Neuronal stem cell (in vitro differentiated cells): ENCODE data around the gene SMIM10L2A.

Experiments
- DNase-seq: peaks from one replicate; pipeline ENCODE4 v3.0.0-alpha.2; 2013; ENCODE audit warnings: low spot score
- H2AFZ ChIP-seq: one replicate; pipeline ENCODE4 v1.6.1; 2013; ENCODE audit warnings: mild to moderate bottlenecking, low read length, inconsistent platforms
- H2AK5ac ChIP-seq: 2 replicates; pipeline ENCODE4 v1.6.1; 2013; ENCODE audit warnings: low read depth, mild to moderate bottlenecking, inconsistent platforms, low read length, moderate library complexity, mixed read lengths
- H2BK120ac ChIP-seq: 2 replicates; pipeline ENCODE4 v1.6.1; 2013; ENCODE audit warnings: low read depth, mild to moderate bottlenecking, inconsistent platforms, low read length, moderate library complexity, mixed read lengths
- H2BK12ac ChIP-seq: one replicate; pipeline ENCODE4 v1.6.1; 2013; ENCODE audit warnings: low read length, inconsistent platforms
- H2BK15ac ChIP-seq: 2 replicates; pipeline ENCODE4 v1.6.1; 2013; ENCODE audit warnings: mild to moderate bottlenecking, low read length, inconsistent platforms, mixed read lengths
- H2BK5ac ChIP-seq: one replicate; pipeline ENCODE4 v1.6.1; 2013; ENCODE audit warnings: inconsistent platforms, mild to moderate bottlenecking, low read length, moderate library complexity
- H3K14ac ChIP-seq: one replicate; pipeline ENCODE4 v1.6.1; 2013; ENCODE audit warnings: low read length, inconsistent platforms
- H3K18ac ChIP-seq: 2 replicates; pipeline ENCODE4 v1.6.1; 2013; ENCODE audit warnings: low read length, inconsistent platforms
- H3K23ac ChIP-seq: 2 replicates; pipeline ENCODE4 v1.6.1; 2013; ENCODE audit warnings: low read depth, mild to moderate bottlenecking, mixed read lengths, low read length, inconsistent platforms; ENCODE audit not compliant: poor library complexity
- H3K27ac ChIP-seq: replicated peaks from 3 replicates; pipeline ENCODE4 v1.5.1; 2013; ENCODE audit warnings: low read length, inconsistent platforms
- H3K27me3 ChIP-seq, 3 experiments: 2 replicates each; pipeline ENCODE4 v1.6.1; 2013; ENCODE audit warnings: low read length in 3 of 3, mild to moderate bottlenecking in 2 of 3, inconsistent platforms in 1 of 3, low read depth in 1 of 3, mixed read lengths in 1 of 3, moderate library complexity in 1 of 3; ENCODE audit not compliant: control insufficient read depth in 3 of 3, insufficient read depth in 3 of 3
- H3K36me3 ChIP-seq, 2 donors: replicated peaks in 1 of 2; 2 replicates each; pipeline ENCODE4 v1.6.1; 2013; ENCODE audit warnings: low read length in 2 of 2; ENCODE audit not compliant: control insufficient read depth in 2 of 2, insufficient read depth in 2 of 2
- H3K4ac ChIP-seq: 2 replicates; pipeline ENCODE4 v1.6.1; 2013; ENCODE audit warnings: inconsistent platforms, mild to moderate bottlenecking, low read length, moderate library complexity
- H3K4me1 ChIP-seq, 2 donors: 1 replicate in 1 of 2; 2 replicates in 1 of 2; pipeline ENCODE4 v1.6.1; 2013; ENCODE audit warnings: low read length in 2 of 2, low read depth in 1 of 2; ENCODE audit not compliant: control insufficient read depth in 2 of 2, insufficient read depth in 1 of 2
- H3K4me2 ChIP-seq: one replicate; pipeline ENCODE4 v1.6.1; 2013; ENCODE audit warnings: mild to moderate bottlenecking, low read length, inconsistent platforms; ENCODE audit not compliant: insufficient read depth, poor library complexity, severe bottlenecking
- H3K4me3 ChIP-seq, 2 donors: 2 replicates each; pipeline ENCODE4 v1.5.1; 2013; ENCODE audit warnings: low read length in 2 of 2, mild to moderate bottlenecking in 2 of 2, inconsistent platforms in 1 of 2, moderate library complexity in 1 of 2
- H3K79me1 ChIP-seq: one replicate; pipeline ENCODE4 v1.6.1; 2013; ENCODE audit warnings: low read depth, mild to moderate bottlenecking, inconsistent platforms, low read length, moderate library complexity
- H3K9ac ChIP-seq: one replicate; pipeline ENCODE4 v1.6.1; 2013; ENCODE audit warnings: mild to moderate bottlenecking, low read depth, low read length, inconsistent platforms; ENCODE audit not compliant: poor library complexity
- H3K9me3 ChIP-seq, 2 donors: replicated peaks in 1 of 2; 2 replicates each; pipeline versions ENCODE3 to v1.6.1; 2013; ENCODE audit warnings: low read length in 2 of 2, mild to moderate bottlenecking in 2 of 2, inconsistent platforms in 1 of 2, low read depth in 1 of 2, mixed read lengths in 1 of 2, moderate library complexity in 1 of 2; ENCODE audit not compliant: control insufficient read depth in 2 of 2, insufficient read depth in 1 of 2
- H4K8ac ChIP-seq: one replicate; pipeline ENCODE4 v1.6.1; 2013; ENCODE audit warnings: low read depth, mild to moderate bottlenecking, inconsistent platforms, low read length, moderate library complexity
- H4K91ac ChIP-seq: one replicate; pipeline ENCODE4 v1.6.1; 2013; ENCODE audit warnings: low read length, low read depth, mild to moderate bottlenecking, inconsistent platforms; ENCODE audit not compliant: poor library complexity
- WGBS, 2 donors: extraction: QIAGEN DNeasy Blood & Tissue Kit; methylation state at CpG; one replicate each; pipeline ENCODE4 v1.1.7; 2013; ENCODE audit warnings: missing lambda C conversion rate in 2 of 2, mixed read lengths in 1 of 2; ENCODE audit not compliant: insufficient read length in 2 of 2, insufficient replicate concordance in 1 of 2; ENCODE audit errors: extremely low coverage in 2 of 2; 5-methylcytosine and 5-hydroxymethylcytosine counted together

The SMIM10L2A gene

GRCh38 chrX:135408794-135409193, 12.9 kb upstream of the SMIM10L2A start:
- no peak overlapping the region for H2AK5ac ChIP-seq
- H3K4me2 ChIP-seq, result no peak overlapping the region
- H3K27ac ChIP-seq, result no peak overlapping the region
- no peaks in the 10 kb centered on the region for H3K79me1 ChIP-seq
- H3K36me3 ChIP-seq, result no peaks in the 10 kb centered on the region
- H2BK120ac ChIP-seq, result no peak overlapping the region
- no peak overlapping the region for H2BK12ac ChIP-seq
- H3K14ac ChIP-seq, result no peak overlapping the region
- no peak overlapping the region for H3K4me3 ChIP-seq
- H3K9me3 ChIP-seq, result no peaks in the 10 kb centered on the region
- peaks cover 0 to 2% of the 10 kb centered on the region in 2 donors for H3K4me1 ChIP-seq
- H3K4ac ChIP-seq, result no peak overlapping the region
- WGBS, 2 donors, result no CpG with 5 or more reads among the region's 1 CpG
- no peak overlapping the region for H4K91ac ChIP-seq
- no peak overlapping the region for H3K9ac ChIP-seq
- no peak overlapping the region for H3K23ac ChIP-seq
- no peak overlapping the region for H3K18ac ChIP-seq
- no peak overlapping the region for H4K8ac ChIP-seq
- no peak overlapping the region for H2BK15ac ChIP-seq
- peaks cover 0 to 6% (median 0%) of the 10 kb centered on the region in 3 experiments for H3K27me3 ChIP-seq
- no peak for DNase-seq
- no peak overlapping the region for H2AFZ ChIP-seq
- no peak overlapping the region for H2BK5ac ChIP-seq

GRCh38 chrX:135410861-135411627, 10.7 kb upstream of the SMIM10L2A start:
- peak overlapping the region; percentile 27 for H2AFZ ChIP-seq
- H2BK120ac ChIP-seq, result no peak overlapping the region
- no peak overlapping the region for H4K8ac ChIP-seq
- no peaks in the 10 kb centered on the region for H3K79me1 ChIP-seq
- H2BK12ac ChIP-seq, result no peak overlapping the region
- no peak overlapping the region for H3K4me3 ChIP-seq
- no peaks in the 10 kb centered on the region for H3K9me3 ChIP-seq
- H4K91ac ChIP-seq, result no peak overlapping the region
- H3K27ac ChIP-seq, result no peak overlapping the region
- peaks cover 0 to 2% of the 10 kb centered on the region in 2 donors for H3K4me1 ChIP-seq
- H3K4ac ChIP-seq, result no peak overlapping the region
- H3K9ac ChIP-seq, result no peak overlapping the region
- no peak overlapping the region for H2AK5ac ChIP-seq
- H3K18ac ChIP-seq, result no peak overlapping the region
- no peak overlapping the region for H3K14ac ChIP-seq
- no peak overlapping the region for H2BK15ac ChIP-seq
- peaks cover 0 to 6% (median 0%) of the 10 kb centered on the region in 3 experiments for H3K27me3 ChIP-seq
- no peaks in the 10 kb centered on the region for H3K36me3 ChIP-seq
- H3K23ac ChIP-seq, result no peak overlapping the region
- H3K4me2 ChIP-seq, result no peak overlapping the region
- DNase-seq, result no peak
- no peak overlapping the region for H2BK5ac ChIP-seq
- WGBS, 2 donors, result no CpG with 5 or more reads among the region's 2 CpGs

- no peak overlapping the region for H3K23ac ChIP-seq
- no peak overlapping the region for H4K8ac ChIP-seq
- H3K9me3 ChIP-seq, result no peaks in the 10 kb centered on the region
- no peak overlapping the region for H3K4me2 ChIP-seq
- no peaks in the 10 kb centered on the region for H3K79me1 ChIP-seq
- H4K91ac ChIP-seq, result no peak overlapping the region
- DNase-seq, result no peak
- H3K4me1 ChIP-seq, result peaks cover 0 to 2% of the 10 kb centered on the region in 2 donors
- no peak overlapping the region for H3K18ac ChIP-seq
- no peak overlapping the region for H3K4me3 ChIP-seq
- no peak overlapping the region for H2AFZ ChIP-seq
- WGBS, 2 donors, result no CpG with 5 or more reads among the region's 3 CpGs
- H3K36me3 ChIP-seq, result no peaks in the 10 kb centered on the region
- H2BK15ac ChIP-seq, result no peak overlapping the region
- H2BK5ac ChIP-seq, result no peak overlapping the region
- H3K27ac ChIP-seq, result no peak overlapping the region
- H3K14ac ChIP-seq, result no peak overlapping the region
- H3K9ac ChIP-seq, result no peak overlapping the region
- H2BK120ac ChIP-seq, result no peak overlapping the region
- H3K4ac ChIP-seq, result no peak overlapping the region
- H2BK12ac ChIP-seq, result no peak overlapping the region
- peaks cover 0 to 6% (median 0%) of the 10 kb centered on the region in 3 experiments for H3K27me3 ChIP-seq
- no peak overlapping the region for H2AK5ac ChIP-seq
Measured at GRCh38 chrX:135411893-135412292, 9.9 kb upstream of the SMIM10L2A start.

DNA sequence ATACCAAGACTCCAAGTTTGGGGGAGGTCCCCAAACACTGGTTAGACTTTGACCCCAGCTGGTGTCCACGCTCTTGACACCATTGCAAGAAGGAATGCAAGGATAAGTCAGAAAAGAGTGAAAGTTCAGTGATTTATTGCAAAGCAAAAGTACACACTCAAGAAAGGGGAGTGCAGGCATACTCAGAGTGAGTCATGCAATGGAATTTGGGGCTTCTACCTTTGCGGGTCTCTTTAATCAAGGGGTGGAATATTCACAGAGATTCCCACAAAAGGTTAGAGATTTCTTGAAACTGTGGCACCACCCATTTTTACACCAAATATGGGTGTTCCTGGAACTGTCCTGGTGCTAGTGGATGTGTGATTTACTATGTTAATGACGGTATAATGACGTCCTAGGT, 5.2 kb upstream of the SMIM10L2A start:
- H3K4me1 ChIP-seq, result no peaks in the 10 kb centered on the region
- WGBS, 2 donors, result no CpG with 5 or more reads among the region's 4 CpGs

More for the DNA sequence above, 5.2 kb upstream of the SMIM10L2A start:
- Histone ChIP-seq H3K4me2 (no peak overlapping the region), H3K9ac (no peak overlapping the region), H2BK12ac (no peak overlapping the region), H3K23ac (no peak overlapping the region), H2AFZ (no peak overlapping the region), H3K4me3 (no peak overlapping the region), H3K27me3 (no peaks in the 10 kb centered on the region), H2BK5ac (no peak overlapping the region), H3K79me1 (no peaks in the 10 kb centered on the region), H3K9me3 (no peaks in the 10 kb centered on the region), H3K14ac (no peak overlapping the region), H2BK15ac (no peak overlapping the region), H2AK5ac (no peak overlapping the region), H4K91ac (no peak overlapping the region), H2BK120ac (no peak overlapping the region), H3K4ac (no peak overlapping the region), H3K36me3 (no peaks in the 10 kb centered on the region), H3K18ac (no peak overlapping the region), H4K8ac (no peak overlapping the region), H3K27ac (no peak overlapping the region)
- DNase-seq, result no peak
